Glutamatergic neuron (in vitro differentiated cells): ENCODE data around the gene ABCC11. TPM values are rescaled to one million over a fixed set of nuclear protein-coding genes. Genes with fewer than 3 reads are reported as not detected.
"Not testable (repeated sequence)": the region's sequence is repeated elsewhere in the genome, so short reads cannot be mapped to it uniquely, and the experiment has no call there.

ENCODE experiments used
- DNase-seq: peaks from one replicate; pipeline ENCODE4 v3.0.0; 2022
- H3K27ac Mint-ChIP-seq: one replicate; pipeline ENCODE4 v1.8.0; 2020; ENCODE audit warnings: mild to moderate bottlenecking, mixed read lengths, inconsistent platforms; ENCODE audit not compliant: unreplicated experiment
- H3K27me3 Mint-ChIP-seq: one replicate; pipeline ENCODE4 v1.8.0; 2020; ENCODE audit warnings: mild to moderate bottlenecking, moderate library complexity, mixed read lengths, inconsistent platforms; ENCODE audit not compliant: unreplicated experiment
- H3K36me3 Mint-ChIP-seq: one replicate; pipeline ENCODE4 v1.8.0; 2020; ENCODE audit warnings: mild to moderate bottlenecking, mixed read lengths, inconsistent platforms; ENCODE audit not compliant: unreplicated experiment
- H3K4me1 Mint-ChIP-seq: one replicate; pipeline ENCODE4 v1.8.0; 2020; ENCODE audit warnings: mild to moderate bottlenecking, low read depth, mixed read lengths, inconsistent platforms; ENCODE audit not compliant: unreplicated experiment
- H3K4me3 Mint-ChIP-seq: one replicate; pipeline ENCODE4 v1.8.0; 2020; ENCODE audit warnings: mild to moderate bottlenecking, mixed read lengths, inconsistent platforms; ENCODE audit not compliant: unreplicated experiment
- H3K9me3 Mint-ChIP-seq: one replicate; pipeline ENCODE4 v1.8.0; 2020; ENCODE audit warnings: mild to moderate bottlenecking, moderate library complexity, mixed read lengths, inconsistent platforms; ENCODE audit not compliant: unreplicated experiment
- CTCF ChIP-seq: fragments of 200-600 bp; sonication (generic); IDR thresholded peaks from one replicate; pipeline ENCODE4 v1.5.0; 2021; ENCODE audit not compliant: partially characterized antibody, unreplicated experiment
- total RNA-seq: library from RNA; stranded (reverse); fragmentation: NEBNext Ultra II Directional; extraction: Animal tissue kit (Norgen Biotek cat#: 25700); gene quantifications from one replicate; pipeline ENCODE4 v1.2.1, GENCODE V29; 2021; ENCODE audit not compliant: unreplicated experiment

Gene ABCC11
- total RNA-seq, 1 donor from 2014 or later = not detected

- no peaks in the 10 kb centered on the region for H3K36me3 Mint-ChIP-seq
- no peak overlapping the region for H3K27ac Mint-ChIP-seq
- TF ChIP-seq CTCF = no peak
- H3K4me1 Mint-ChIP-seq = peaks cover 4% of the 10 kb centered on the region
- peaks cover 3% of the 10 kb centered on the region for H3K27me3 Mint-ChIP-seq
- DNase-seq = no peak
- no peak overlapping the region for H3K4me3 Mint-ChIP-seq
- peaks cover 1% of the 10 kb centered on the region for H3K9me3 Mint-ChIP-seq
Observed at GRCh38 chr16:48172682-48173081, 74.7 kb downstream of the ABCC11 start.

- Mint-ChIP-seq H3K36me3 (no peaks in the 10 kb centered on the region), H3K27me3 (peaks cover 3% of the 10 kb centered on the region), H3K4me3 (no peak overlapping the region), H3K27ac (no peak overlapping the region), H3K9me3 (peaks cover 3% of the 10 kb centered on the region), H3K4me1 (peaks cover 13% of the 10 kb centered on the region)
- no peak for DNase-seq
- no peak for TF ChIP-seq CTCF
Observed at GRCh38 chr16:48169896-48170295, 77.4 kb downstream of the ABCC11 start.

GRCh38 chr16:48168075-48168474, 79.3 kb downstream of the ABCC11 start:
- no peaks in the 10 kb centered on the region for H3K36me3 Mint-ChIP-seq
- no peak overlapping the region for H3K4me3 Mint-ChIP-seq
- peaks cover 5% of the 10 kb centered on the region for H3K27me3 Mint-ChIP-seq
- H3K4me1 Mint-ChIP-seq = peaks cover 14% of the 10 kb centered on the region
- no peak for TF ChIP-seq CTCF
- H3K9me3 Mint-ChIP-seq = peaks cover 6% of the 10 kb centered on the region
- no peak for DNase-seq
- H3K27ac Mint-ChIP-seq = no peak overlapping the region

- not testable (repeated sequence) for H3K36me3 Mint-ChIP-seq, H3K4me3 Mint-ChIP-seq, H3K27me3 Mint-ChIP-seq, H3K9me3 Mint-ChIP-seq, DNase-seq, H3K27ac Mint-ChIP-seq
- peaks cover 21% of the 10 kb centered on the region for H3K4me1 Mint-ChIP-seq
Observed at GRCh38 chr16:48166617-48167016, 80.7 kb downstream of the ABCC11 start.

GRCh38 chr16:48165961-48166578, 81.3 kb downstream of the ABCC11 start:
- DNase-seq = no peak
- no peaks in the 10 kb centered on the region for H3K36me3 Mint-ChIP-seq
- H3K27ac Mint-ChIP-seq = peak overlapping the region; percentile 87
- peaks cover 5% of the 10 kb centered on the region for H3K27me3 Mint-ChIP-seq
- H3K9me3 Mint-ChIP-seq = peaks cover 7% of the 10 kb centered on the region
- no peak overlapping the region for H3K4me3 Mint-ChIP-seq
- peaks cover 23% of the 10 kb centered on the region for H3K4me1 Mint-ChIP-seq
- no peak for TF ChIP-seq CTCF
